Measurements from ENCODE around the gene E4F1. TPM values are rescaled to one million over a fixed set of nuclear protein-coding genes. Genes with fewer than 3 reads are reported as not detected.

The E4F1 gene
- total and polyA plus RNA-seq, 10 of the 15 experiments (the other 5 are each of a cell fraction or from before 2014, with no cell fraction given) = 0.23 to 36.5 (median 14.5) TPM

DNA sequence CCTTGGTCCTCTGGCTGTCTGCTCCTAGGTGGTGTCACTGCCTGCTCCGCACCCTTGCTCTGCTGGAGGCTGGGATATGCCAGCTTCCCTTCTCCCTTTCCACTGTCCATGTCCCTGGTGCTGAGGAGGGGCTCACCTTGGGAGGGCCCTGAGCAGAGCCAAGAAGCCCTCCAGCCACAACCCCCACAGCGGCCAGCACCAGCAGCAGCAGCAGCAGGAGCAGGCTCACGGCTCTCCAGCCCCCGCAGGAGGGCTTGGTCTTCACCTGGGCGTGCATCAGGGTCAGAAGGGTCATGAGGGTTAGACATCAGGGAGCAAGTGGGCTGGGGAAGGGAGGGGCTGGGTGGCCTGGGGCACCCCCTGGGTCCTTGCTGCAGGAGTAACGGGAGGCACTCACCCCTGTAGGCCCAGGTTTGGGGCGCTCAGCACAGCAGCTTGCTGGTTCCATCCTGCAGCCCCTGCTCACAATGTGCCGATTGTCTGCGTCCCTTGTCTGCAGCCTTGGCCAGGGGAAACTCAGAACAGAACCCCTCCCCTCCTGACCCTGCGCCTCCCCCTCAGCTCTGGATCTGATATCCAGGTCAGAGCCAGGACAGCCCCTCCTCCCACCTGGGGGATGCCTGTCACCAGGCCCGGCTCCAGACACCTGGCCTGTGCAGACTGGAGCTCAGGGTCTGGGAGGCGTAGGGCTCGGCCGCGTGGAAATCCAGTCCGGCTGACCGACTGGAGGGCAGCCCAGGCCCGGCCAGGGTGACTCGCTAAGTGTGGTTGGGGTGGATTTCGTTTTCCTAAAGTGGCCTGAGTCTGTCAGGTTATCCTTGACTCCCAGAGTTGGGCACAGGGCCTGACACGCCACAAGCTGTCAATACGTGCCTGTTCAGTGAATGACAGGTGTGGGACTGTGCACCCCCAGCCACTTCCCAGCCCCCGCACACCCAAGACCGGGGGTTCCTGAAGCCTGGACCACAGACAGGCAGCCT is 12.7 kb upstream of the E4F1 start, which contains the start of gene BRICD5 (continued):
- TF ChIP-seq, protein P1, sequence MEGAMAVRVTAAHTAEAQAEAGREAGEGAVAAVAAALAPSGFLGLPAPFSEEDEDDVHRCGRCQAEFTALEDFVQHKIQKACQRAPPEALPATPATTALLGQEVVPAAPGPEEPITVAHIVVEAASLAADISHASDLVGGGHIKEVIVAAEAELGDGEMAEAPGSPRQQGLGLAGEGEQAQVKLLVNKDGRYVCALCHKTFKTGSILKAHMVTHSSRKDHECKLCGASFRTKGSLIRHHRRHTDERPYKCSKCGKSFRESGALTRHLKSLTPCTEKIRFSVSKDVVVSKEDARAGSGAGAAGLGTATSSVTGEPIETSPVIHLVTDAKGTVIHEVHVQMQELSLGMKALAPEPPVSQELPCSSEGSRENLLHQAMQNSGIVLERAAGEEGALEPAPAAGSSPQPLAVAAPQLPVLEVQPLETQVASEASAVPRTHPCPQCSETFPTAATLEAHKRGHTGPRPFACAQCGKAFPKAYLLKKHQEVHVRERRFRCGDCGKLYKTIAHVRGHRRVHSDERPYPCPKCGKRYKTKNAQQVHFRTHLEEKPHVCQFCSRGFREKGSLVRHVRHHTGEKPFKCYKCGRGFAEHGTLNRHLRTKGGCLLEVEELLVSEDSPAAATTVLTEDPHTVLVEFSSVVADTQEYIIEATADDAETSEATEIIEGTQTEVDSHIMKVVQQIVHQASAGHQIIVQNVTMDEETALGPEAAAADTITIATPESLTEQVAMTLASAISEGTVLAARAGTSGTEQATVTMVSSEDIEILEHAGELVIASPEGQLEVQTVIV (IDR thresholded peaks at IDR 0.05; ENCODE audit: borderline replicate concordance, partially characterized antibody) = no peak
- TF ChIP-seq POLR2A (IDR thresholded peaks at IDR 0.05; ENCODE audit: low read depth, low read length) (peak; percentile 61), BHLHE40 (IDR thresholded peaks at IDR 0.05; ENCODE audit: borderline replicate concordance in 1 of 2, low read depth in 2 of 2, low read length in 1 of 2) (no peak)
- TF ChIP-seq, protein P2, sequence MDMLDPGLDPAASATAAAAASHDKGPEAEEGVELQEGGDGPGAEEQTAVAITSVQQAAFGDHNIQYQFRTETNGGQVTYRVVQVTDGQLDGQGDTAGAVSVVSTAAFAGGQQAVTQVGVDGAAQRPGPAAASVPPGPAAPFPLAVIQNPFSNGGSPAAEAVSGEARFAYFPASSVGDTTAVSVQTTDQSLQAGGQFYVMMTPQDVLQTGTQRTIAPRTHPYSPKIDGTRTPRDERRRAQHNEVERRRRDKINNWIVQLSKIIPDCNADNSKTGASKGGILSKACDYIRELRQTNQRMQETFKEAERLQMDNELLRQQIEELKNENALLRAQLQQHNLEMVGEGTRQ (IDR thresholded peaks at IDR 0.05; ENCODE audit: borderline replicate concordance, low read depth, low read length) = no peak

DNA sequence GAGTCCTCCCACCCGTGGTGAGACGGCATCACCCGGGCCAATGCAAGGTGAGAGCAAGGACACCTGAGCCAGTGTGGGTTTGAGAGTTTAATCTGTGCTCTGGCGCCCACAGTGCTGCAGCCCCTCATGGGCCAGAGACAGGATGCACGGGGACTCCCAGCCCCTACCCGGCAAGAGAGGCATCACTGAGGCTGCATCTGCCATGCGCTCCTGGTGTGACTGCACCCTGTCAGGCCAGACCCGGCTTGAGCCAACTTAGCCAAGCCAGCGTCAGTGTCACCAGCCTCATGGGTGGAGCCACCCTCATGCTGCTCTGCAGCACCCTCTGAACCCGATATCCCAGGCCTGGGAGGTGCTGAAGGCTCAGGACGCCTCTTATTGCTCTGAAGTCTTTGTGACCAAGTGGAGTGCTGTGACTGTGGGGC is 11.5 kb upstream of the E4F1 start:
- no TSS peak for BruUV-seq (replicated peaks)
- SMC1A ChIA-PET (ENCODE audit: uncharacterized antibody, unreplicated experiment) = no interaction called here
- in situ Hi-C loops (cut with MboI) = no loop called here

More for the DNA sequence above, 11.5 kb upstream of the E4F1 start:
- TF ChIP-seq GABPA (IDR thresholded peaks at IDR 0.05; ENCODE audit: low read depth) (no peak), POLR2A (IDR thresholded peaks at IDR 0.05; ENCODE audit: low read depth, low read length) (peak; percentile 59; the same call in 1 of the 2 replicates), SMARCA5 (IDR thresholded peaks at IDR 0.05) (no peak), SMAD5 (IDR thresholded peaks at IDR 0.05; ENCODE audit: low read depth) (peak; percentile 43; the same call in 1 of the 2 replicates), IKZF2 (IDR thresholded peaks at IDR 0.05) (no peak), POLR2AphosphoS2 (IDR thresholded peaks at IDR 0.05; ENCODE audit: low read depth, low read length) (0 out of 2 replicates have a peak, but pooled peaks have one; percentile 22), STAT1 (conservative IDR thresholded peaks at IDR 0.05) (no peak), CBX5 (IDR thresholded peaks at IDR 0.05; ENCODE audit: low read depth) (no peak)
- TF ChIP-seq, protein P3, sequence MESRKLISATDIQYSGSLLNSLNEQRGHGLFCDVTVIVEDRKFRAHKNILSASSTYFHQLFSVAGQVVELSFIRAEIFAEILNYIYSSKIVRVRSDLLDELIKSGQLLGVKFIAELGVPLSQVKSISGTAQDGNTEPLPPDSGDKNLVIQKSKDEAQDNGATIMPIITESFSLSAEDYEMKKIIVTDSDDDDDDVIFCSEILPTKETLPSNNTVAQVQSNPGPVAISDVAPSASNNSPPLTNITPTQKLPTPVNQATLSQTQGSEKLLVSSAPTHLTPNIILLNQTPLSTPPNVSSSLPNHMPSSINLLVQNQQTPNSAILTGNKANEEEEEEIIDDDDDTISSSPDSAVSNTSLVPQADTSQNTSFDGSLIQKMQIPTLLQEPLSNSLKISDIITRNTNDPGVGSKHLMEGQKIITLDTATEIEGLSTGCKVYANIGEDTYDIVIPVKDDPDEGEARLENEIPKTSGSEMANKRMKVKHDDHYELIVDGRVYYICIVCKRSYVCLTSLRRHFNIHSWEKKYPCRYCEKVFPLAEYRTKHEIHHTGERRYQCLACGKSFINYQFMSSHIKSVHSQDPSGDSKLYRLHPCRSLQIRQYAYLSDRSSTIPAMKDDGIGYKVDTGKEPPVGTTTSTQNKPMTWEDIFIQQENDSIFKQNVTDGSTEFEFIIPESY (IDR thresholded peaks at IDR 0.05) = no peak
- no peak overlapping the region for H2AFZ ChIP-seq (ENCODE audit: control insufficient read depth, low read depth, low read length)
- POLR2A ChIA-PET = interaction anchor here (1.1 kb wide), 1 partner anchor 57 kb away, joined by 4 read pairs; the partner anchor contains the start of gene TRAF7
- H3K9ac ChIP-seq (ENCODE audit: control insufficient read depth, insufficient read depth, low read length) = no peak overlapping the region
- no peaks in the 10 kb centered on the region for H3K9me3 ChIP-seq (replicated peaks; ENCODE audit: control insufficient read depth, insufficient read depth, low read length)
- DNase-seq (ENCODE audit: low read depth, low spot score) (no peak), ATAC-seq (no peak), FAIRE-seq (no peak)
- peaks cover 2% of the 10 kb centered on the region; the same call in 1 of the 2 replicates for H3K4me1 ChIP-seq (ENCODE audit: control insufficient read depth, insufficient read depth, low read length)
- H3K27ac ChIP-seq (ENCODE audit: control insufficient read depth, insufficient read depth) = no peak overlapping the region
- H3K4me3 ChIP-seq = no peak overlapping the region
- 65% methylated on average over 11 of the region's 11 CpGs for WGBS (ENCODE audit: insufficient coverage, insufficient replicate concordance, low lambda C conversion rate, missing lambda C conversion rate)
- intact Hi-C loops (cut with micrococcal nuclease; ENCODE audit: unreplicated experiment) = no loop called here
- no peaks in the 10 kb centered on the region for H3K27me3 ChIP-seq (replicated peaks in 1 of 2; ENCODE audit: control insufficient read depth in 2 of 2, insufficient read depth in 2 of 2, low read length in 1 of 2)
- RAD21 ChIA-PET (ENCODE audit: unreplicated experiment) = no interaction called here
- H3K4me2 ChIP-seq (ENCODE audit: control insufficient read depth, insufficient read depth) = no peak overlapping the region; the same call in 1 of the 2 replicates
- H3K36me3 ChIP-seq (ENCODE audit: control insufficient read depth in 2 of 2, insufficient read depth in 2 of 2, low read length in 1 of 2) = peaks cover 8 to 19% of the 10 kb centered on the region in 2 experiments; a peak in 3 of 4 replicates
- CTCF ChIA-PET = interaction anchor here (1.0 to 1.1 kb wide), 2 partner anchors 17 to 40 kb away, joined by 3 read pairs; partner anchors contain the start of gene ECI1
- no peaks in the 10 kb centered on the region for H4K20me1 ChIP-seq (ENCODE audit: control insufficient read depth, insufficient read depth)
- peaks cover 23% of the 10 kb centered on the region for H3K79me2 ChIP-seq (ENCODE audit: control insufficient read depth, insufficient read depth, low read length)
